Astrocyte of the spinal cord (primary cell): ENCODE measurements around the gene PDILT.
"Not testable (repeated sequence)": the region's sequence is repeated elsewhere in the genome, so short reads cannot be mapped to it uniquely, and the experiment has no call there.

Experiments
- DNase-seq: peaks from one replicate; pipeline ENCODE4 v3.0.0; 2011; ENCODE audit warnings: low read depth, low spot score
- H3K4me3 ChIP-seq: 2 replicates; pipeline ENCODE4 v1.5.1; 2011; ENCODE audit warnings: low read depth, mild to moderate bottlenecking, low read length, moderate library complexity
- in situ Hi-C: cut with HindIII; loops from 2 replicates; pipeline ENCODE4 v1.10.0; 2017; ENCODE audit warnings: low sequenced_read_pairs
- TF ChIP-seq, protein P1 (sequence below): IDR thresholded peaks from 2 replicates; pipeline ENCODE4 v1.5.1; 2012; ENCODE audit warnings: low read depth, mild to moderate bottlenecking, low read length, inconsistent platforms

The PDILT gene

DNA sequence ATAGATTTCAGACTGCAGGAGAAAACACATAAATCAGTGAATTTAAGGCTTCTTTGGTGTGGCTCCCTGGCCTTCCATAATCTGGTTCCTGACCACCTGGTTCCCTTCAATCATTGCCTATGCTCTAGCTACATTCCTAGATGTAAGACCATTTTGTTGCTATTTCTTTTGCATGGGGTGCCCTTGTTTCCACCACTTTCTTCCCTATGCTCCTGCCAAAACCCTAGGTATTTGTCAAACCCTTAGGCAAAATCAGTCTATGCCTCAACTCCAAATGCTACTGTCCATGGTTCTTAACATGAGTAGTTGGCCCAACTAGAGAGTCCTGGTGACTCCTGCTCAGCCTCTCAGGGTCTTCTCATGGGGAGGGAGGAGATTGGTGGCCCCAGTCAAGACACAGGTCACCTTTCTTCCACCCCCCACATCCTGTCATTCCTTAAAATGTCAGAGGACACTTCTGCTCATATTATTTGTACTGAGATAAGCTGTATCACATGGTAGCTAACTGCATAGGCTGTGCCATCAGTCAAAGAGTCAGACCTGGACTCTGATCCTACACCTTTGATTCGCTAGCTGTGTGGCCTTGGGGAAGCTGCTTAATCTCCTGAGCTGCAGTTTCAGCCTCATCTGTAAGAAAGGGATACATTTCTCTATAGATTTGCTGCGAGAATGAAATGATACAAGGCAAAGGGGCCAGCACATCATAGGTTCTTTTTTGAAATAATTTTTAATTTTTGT, 19.8 kb upstream of the PDILT start:
- in situ Hi-C loops = no loop called here
- TF ChIP-seq, protein P1, sequence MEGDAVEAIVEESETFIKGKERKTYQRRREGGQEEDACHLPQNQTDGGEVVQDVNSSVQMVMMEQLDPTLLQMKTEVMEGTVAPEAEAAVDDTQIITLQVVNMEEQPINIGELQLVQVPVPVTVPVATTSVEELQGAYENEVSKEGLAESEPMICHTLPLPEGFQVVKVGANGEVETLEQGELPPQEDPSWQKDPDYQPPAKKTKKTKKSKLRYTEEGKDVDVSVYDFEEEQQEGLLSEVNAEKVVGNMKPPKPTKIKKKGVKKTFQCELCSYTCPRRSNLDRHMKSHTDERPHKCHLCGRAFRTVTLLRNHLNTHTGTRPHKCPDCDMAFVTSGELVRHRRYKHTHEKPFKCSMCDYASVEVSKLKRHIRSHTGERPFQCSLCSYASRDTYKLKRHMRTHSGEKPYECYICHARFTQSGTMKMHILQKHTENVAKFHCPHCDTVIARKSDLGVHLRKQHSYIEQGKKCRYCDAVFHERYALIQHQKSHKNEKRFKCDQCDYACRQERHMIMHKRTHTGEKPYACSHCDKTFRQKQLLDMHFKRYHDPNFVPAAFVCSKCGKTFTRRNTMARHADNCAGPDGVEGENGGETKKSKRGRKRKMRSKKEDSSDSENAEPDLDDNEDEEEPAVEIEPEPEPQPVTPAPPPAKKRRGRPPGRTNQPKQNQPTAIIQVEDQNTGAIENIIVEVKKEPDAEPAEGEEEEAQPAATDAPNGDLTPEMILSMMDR = no peak
- no peak overlapping the region for H3K4me3 ChIP-seq
- DNase-seq = no peak

DNA sequence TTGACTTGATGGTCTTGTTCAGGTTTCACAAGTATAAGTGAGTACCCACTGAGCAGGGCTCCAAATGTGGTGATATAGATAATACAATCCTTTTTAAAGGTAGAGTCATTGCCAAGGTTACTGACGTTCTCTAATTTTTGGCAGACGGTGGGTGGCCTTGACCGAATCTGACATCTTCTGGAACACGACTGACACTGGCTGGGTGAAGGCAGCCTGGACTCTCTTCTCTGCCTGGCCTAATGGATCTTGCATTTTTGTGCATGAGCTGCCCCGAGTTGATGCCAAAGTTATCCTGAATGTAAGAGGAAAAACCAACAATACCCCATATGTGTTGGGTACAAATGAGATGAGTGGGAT, 19.2 kb upstream of the PDILT start:
- in situ Hi-C loops, DNase-seq, H3K4me3 ChIP-seq: not testable (repeated sequence)

- H3K4me3 ChIP-seq, DNase-seq, in situ Hi-C loops: not testable (repeated sequence)
Observed at GRCh38 chr16:20421748-20422147, 17.2 kb upstream of the PDILT start.

- DNase-seq, H3K4me3 ChIP-seq, in situ Hi-C loops: not testable (repeated sequence)
Observed at GRCh38 chr16:20419093-20419492, 14.6 kb upstream of the PDILT start.

DNA sequence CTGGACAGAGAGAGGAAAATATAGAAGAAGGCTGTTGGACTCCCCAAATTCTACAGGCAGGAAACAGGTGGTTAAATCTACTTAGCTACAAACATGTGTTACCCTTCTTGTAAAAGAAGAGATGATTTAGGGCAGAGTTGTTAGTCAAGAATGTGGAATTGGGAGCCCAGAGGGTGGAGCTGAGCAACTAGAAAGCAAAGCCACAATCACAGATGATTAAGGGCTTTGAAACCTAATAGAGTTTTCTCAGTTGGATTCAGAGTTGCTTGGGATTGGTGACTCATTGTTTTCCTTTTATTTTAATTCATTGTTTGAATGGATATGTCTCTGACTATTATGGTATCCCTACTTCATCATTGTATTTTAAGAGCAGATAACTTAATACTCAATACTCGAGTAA, 11.0 kb upstream of the PDILT start:
- DNase-seq = no peak
- no peak overlapping the region for H3K4me3 ChIP-seq
- in situ Hi-C loops = no loop called here
- TF ChIP-seq, protein P1 = no peak

DNA sequence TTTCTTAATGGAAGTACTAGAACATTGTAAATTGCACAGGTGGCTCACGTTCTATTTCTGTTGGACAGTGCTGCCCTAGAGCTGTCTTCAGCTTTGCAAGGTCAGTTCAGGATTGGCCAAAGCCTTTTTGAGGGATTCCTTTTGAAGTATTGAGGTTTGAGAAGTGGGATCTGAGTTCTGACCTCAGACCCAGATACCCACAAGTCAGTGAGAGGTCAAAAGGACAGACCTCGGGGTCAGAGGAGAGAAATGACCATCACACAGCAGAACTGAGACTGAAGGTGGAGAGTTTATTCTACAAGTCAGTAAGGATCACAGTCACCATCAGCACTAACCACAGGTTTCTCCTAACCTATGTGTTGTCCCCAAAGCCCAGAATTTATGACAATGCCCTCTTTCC, 6.5 kb upstream of the PDILT start:
- TF ChIP-seq, protein P1 = no peak
- in situ Hi-C loops = no loop called here
- no peak overlapping the region for H3K4me3 ChIP-seq
- DNase-seq = no peak

GRCh38 chr16:20410121-20410723, 5.7 kb upstream of the PDILT start:
- in situ Hi-C loops = no loop called here
- TF ChIP-seq, protein P1 = no peak
- no peak overlapping the region for H3K4me3 ChIP-seq
- no peak for DNase-seq

- no peak within 1 kb of the TSS for H3K4me3 ChIP-seq
- TF ChIP-seq, protein P1 = no peak
- DNase-seq = no peak
- in situ Hi-C loops = no loop called here
Observed at GRCh38 chr16:20409398-20410120, 5.0 kb upstream of the PDILT start, which contains the start of gene ACSM5. Gene ACSM5 (plus strand): TSS chr16:20409534. CDS start chr16:20411485, 1,951 bp downstream.
